Measurements from ENCODE around the gene DNAI2. TPM values are rescaled to one million over a fixed set of nuclear protein-coding genes. Genes with fewer than 3 reads are reported as not detected.
"Not testable (repeated sequence)": the region's sequence is repeated elsewhere in the genome, so short reads cannot be mapped to it uniquely, and the experiment has no call there.

The DNAI2 gene
- total RNA-seq, 1 donor from 2014 or later = 0.13 TPM

- no peak for DNase-seq (ENCODE audit: low read depth in 2 of 2)
Measured at GRCh38 chr17:74244548-74244947, 29.5 kb upstream of the DNAI2 start.

- no peak for DNase-seq (ENCODE audit: low read depth in 2 of 2)
Measured at GRCh38 chr17:74245145-74245831, 28.7 kb upstream of the DNAI2 start.

GRCh38 chr17:74245871-74246270, 28.2 kb upstream of the DNAI2 start:
- no peak for DNase-seq (ENCODE audit: low read depth in 2 of 2)

GRCh38 chr17:74249590-74250270, 24.3 kb upstream of the DNAI2 start:
- no peak for DNase-seq (ENCODE audit: low read depth in 2 of 2)

- DNase-seq (ENCODE audit: low read depth in 2 of 2) = no peak
Measured at GRCh38 chr17:74250324-74250995, 23.6 kb upstream of the DNAI2 start.

GRCh38 chr17:74251051-74251450, 23.0 kb upstream of the DNAI2 start:
- no peak for DNase-seq (ENCODE audit: low read depth in 2 of 2)

- no peak for DNase-seq (ENCODE audit: low read depth in 2 of 2)
Measured at GRCh38 chr17:74251569-74251968, 22.5 kb upstream of the DNAI2 start.

GRCh38 chr17:74252211-74252610, 21.8 kb upstream of the DNAI2 start:
- no peak for DNase-seq (ENCODE audit: low read depth in 2 of 2)

GRCh38 chr17:74253036-74253435, 21.0 kb upstream of the DNAI2 start:
- DNase-seq (ENCODE audit: low read depth in 2 of 2) = no peak

- no peak for DNase-seq (ENCODE audit: low read depth in 2 of 2)
Measured at GRCh38 chr17:74257311-74257710, 16.7 kb upstream of the DNAI2 start.

- DNase-seq (ENCODE audit: low read depth in 2 of 2) = no peak
Measured at GRCh38 chr17:74259667-74260524, 14.1 kb upstream of the DNAI2 start.

- DNase-seq (ENCODE audit: low read depth in 2 of 2) = no peak
Measured at GRCh38 chr17:74260525-74260850, 13.5 kb upstream of the DNAI2 start.

- no peak for DNase-seq (ENCODE audit: low read depth in 2 of 2)
Measured at GRCh38 chr17:74262601-74263000, 11.4 kb upstream of the DNAI2 start.

- not testable (repeated sequence) for DNase-seq (ENCODE audit: low read depth in 2 of 2)
Measured at GRCh38 chr17:74267054-74267453, 7.0 kb upstream of the DNAI2 start.

- no peak for DNase-seq (ENCODE audit: low read depth in 2 of 2)
Measured at GRCh38 chr17:74267579-74267978, 6.5 kb upstream of the DNAI2 start.

GRCh38 chr17:74267987-74268499, 6.0 kb upstream of the DNAI2 start:
- no peak for DNase-seq (ENCODE audit: low read depth in 2 of 2)

- no peak for DNase-seq (ENCODE audit: low read depth in 2 of 2)
Measured at GRCh38 chr17:74268558-74268957, 5.5 kb upstream of the DNAI2 start.

GRCh38 chr17:74270333-74270732, 3.7 kb upstream of the DNAI2 start:
- no peak for DNase-seq (ENCODE audit: low read depth in 2 of 2)

- DNase-seq (ENCODE audit: low read depth in 2 of 2) = no peak
Measured at GRCh38 chr17:74271281-74271680, 2.8 kb upstream of the DNAI2 start.

GRCh38 chr17:74271901-74272561, 2.0 kb upstream of the DNAI2 start:
- no peak for DNase-seq (ENCODE audit: low read depth in 2 of 2)

- no peak for DNase-seq (ENCODE audit: low read depth in 2 of 2)
Measured at GRCh38 chr17:74272731-74273201, 1.3 kb upstream of the DNAI2 start.
